Mucosa of gallbladder (tissue), 1 donor: ENCODE results near the gene C5orf22. TPM values are rescaled to one million over a fixed set of nuclear protein-coding genes. Genes with fewer than 3 reads are reported as not detected.
"Not testable (repeated sequence)": the region's sequence is repeated elsewhere in the genome, so short reads cannot be mapped to it uniquely, and the experiment has no call there.

Experiments
- DNase-seq: peaks from one replicate; pipeline ENCODE4 v3.0.0-alpha.2; 2020; ENCODE audit warnings: low spot score
- total RNA-seq: library from RNA; stranded (reverse); gene quantifications from one replicate; pipeline ENCODE4 v1.2.1, GENCODE V29; 2021
- donor health status: DM: no; HTN: no; CAD: no.

Gene C5orf22
- total RNA-seq, 1 donor from 2014 or later, result 21.8 TPM

DNA sequence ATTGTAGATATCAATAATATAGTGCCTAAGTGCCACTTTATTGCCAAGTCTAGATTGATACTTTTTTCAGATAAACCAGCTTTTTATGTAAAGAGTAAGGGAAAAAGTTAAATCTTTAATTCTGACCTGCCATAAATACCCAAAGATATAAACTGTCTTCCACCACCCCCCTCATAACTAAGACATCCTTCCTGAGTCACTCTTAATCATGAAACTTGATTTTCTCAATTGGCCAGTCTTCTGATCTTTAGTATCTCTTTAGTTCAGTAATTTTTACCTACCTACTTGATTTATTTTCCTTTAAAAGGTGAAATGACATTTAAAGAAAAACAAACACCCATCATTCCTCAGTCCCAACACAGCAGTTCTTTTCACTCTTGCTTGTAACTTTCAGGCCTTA lies 21.8 kb downstream of the C5orf22 start:
- DNase-seq, result no peak

DNA sequence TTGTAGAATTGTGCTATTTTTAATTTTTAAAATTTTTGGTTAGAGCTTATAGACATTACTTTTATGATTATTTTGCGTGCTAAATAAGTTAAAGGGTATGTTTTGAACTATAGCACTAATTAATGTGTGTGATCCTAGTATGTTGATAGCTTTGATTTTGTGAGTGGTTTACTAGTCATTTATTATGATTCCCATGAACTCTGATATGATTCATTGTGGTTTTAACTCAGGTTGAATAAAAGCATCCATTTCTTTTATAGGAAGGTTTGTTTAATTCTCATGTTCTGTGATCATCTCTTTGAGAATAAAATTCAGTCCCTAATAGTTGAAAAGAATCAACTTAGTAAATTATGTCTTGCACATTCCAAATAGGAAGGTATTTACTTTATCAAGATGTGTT lies 22.5 kb downstream of the C5orf22 start:
- no peak for DNase-seq

DNA sequence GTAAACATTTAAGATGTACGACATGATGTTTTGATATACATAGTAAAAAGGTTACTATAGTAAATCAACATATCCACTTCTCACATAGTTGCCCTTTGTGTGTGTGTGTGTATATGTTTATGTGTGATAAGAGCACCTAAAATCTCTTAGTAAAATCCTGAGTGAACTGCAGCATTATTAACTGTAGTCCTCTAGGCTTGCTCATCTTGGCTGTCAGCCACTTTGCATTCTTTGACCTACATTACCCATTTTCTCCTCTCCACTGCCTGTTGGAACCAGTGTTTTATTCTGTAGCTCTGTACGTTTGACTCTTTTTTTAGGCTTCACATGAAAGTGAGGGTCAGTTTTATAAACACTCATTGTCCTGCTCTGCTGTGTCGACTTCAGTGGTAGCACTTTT lies 24.4 kb downstream of the C5orf22 start:
- DNase-seq, result no peak

DNA sequence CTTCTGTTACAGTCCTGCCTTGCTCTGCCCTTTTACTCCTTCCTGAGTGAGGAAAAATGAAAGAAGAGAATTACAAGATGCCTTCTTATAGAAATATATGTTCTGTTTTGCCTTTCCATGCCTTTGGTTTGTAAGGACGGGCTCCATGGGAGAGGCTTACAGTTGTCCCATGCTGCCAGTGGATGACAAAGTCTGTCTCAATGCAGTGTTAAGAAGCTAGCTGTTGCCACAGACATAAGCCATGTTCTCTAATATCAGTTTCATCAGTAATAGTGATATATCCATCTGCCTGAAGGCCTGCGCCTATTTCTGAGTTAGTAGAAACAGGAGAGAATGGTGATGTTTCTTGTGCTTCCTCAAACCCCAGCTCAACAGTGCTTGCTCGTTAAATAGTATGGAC lies 27.8 kb downstream of the C5orf22 start:
- no peak for DNase-seq

DNA sequence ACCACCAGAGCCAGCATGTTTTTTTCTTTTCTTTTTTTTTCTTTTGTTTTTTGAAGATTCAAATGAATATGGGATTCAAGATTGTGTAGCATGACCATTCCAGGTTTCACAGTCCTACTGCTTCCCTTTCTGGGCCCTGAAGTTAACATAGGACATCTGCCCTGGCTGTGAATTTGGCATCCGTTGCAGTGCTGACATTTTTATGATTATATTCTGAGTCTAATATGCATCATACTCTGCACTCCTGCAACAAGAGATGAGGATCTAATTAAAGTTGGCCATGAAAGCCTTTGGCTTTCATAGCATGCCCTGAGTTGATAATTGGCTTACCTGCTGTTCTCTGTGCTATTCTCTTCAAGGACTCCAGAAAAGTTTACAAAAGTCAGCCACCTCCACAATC lies 29.8 kb downstream of the C5orf22 start:
- DNase-seq, result no peak

DNA sequence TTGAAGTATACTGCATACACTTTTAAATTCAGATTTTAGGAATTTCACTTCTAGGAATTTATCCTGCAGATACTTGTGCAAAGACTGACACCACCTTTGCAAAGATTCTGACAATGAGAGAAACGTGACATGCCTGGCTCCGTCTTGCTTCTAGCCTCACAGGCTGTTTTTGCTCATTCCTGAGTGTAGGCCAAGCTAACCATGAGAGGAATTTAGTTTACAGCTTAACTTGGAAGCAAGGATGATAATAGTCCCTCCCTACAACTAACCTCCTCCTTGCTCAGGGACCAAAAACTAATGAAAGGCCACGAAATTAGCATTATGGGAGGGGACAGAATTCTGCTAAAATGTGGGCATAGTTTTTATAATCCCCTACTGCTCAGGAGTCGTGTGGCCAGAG lies 31.1 kb downstream of the C5orf22 start:
- no peak for DNase-seq

DNA sequence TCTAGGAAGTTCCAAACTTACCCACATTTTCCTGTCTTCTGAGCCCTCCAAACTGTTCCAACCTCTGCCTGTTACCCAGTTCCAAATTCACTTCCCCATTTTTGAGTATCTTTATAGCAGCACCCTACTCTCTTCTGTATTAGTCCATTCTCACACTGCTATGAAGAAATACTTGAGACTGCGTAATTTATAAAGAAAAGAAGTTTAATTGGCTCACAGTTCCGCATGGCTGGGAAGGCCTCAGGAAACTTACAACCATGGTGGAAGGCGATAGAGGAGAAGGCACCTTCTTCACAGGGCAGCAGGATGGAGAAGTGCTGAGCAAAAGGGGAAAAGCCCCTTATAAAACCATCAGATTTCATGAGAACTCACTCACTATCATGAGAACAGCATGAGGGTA lies 34.3 kb downstream of the C5orf22 start:
- DNase-seq, result not testable (repeated sequence)

DNA sequence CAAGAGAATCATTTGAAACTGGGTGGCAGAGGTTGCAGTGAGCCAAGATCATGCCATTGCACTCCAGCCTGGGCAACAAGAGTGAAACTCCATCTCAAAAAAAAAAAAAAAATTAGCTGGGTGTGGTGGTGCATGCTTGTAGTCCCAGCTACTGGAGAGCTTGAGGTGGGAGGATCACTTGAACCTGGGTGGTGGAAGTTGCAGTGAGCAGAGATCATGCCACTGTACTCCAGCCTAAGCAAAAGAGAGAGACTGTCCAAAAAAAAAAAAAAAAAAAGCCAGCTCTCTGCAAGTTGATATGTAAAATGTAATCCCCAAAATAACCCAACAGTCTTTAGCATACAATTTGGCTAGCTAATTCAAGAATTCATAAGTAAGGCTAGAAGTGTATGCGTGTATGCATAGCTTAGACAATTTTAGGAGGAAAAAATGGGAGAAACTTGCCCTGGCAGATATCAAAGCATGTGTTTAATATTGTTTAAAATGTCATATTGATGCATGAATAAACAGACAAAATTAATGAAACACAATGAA lies 36.3 kb downstream of the C5orf22 start:
- DNase-seq, result no peak

DNA sequence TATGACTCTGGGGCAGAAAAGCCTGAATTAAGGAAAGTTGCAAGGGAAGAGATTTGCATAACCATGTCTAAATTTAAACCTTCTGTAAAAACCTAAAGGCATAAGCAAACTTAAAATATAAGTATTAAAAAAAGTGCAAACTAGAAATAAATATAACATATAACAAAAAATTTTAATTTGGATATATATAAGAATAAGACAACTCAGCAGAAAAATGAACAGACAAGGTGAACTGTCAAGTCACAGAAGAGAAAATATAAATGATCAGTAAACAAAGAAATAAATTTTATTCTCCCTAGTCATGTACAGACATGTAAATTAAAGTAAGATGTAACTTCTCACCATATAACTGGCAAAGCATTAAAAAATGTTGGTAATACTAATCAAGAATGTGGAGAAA lies 37.0 kb downstream of the C5orf22 start:
- no peak for DNase-seq

DNA sequence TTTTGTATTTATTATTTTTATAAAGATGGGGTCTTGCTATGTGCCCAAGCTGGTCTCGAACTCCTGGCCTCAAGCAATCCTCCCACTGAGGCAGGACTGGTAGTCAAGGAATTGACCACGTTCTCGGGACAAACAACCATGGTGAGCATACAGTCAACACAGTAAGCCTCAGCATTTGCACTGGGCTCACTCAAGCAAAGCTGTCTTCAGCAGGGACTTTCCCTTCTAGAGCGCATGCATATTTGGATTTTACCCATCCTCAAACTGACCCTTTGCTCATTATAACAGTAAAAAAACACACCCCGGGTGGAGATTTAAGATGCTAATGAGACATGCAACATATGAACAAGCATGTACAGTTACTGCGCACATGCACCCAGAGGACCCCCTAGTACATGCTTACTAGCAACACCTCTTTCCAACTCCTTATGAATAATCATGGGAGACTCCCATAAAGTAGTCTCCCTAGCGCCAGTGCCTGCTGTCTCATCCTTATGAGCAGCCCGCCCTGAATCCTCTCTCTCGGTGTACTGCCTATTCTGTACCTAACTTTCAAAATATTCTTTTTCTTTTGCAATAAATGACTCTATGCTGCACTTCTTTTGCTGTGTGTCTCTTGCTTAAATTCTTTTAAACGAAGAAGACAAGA lies 41.5 kb downstream of the C5orf22 start:
- DNase-seq, result no peak

DNA sequence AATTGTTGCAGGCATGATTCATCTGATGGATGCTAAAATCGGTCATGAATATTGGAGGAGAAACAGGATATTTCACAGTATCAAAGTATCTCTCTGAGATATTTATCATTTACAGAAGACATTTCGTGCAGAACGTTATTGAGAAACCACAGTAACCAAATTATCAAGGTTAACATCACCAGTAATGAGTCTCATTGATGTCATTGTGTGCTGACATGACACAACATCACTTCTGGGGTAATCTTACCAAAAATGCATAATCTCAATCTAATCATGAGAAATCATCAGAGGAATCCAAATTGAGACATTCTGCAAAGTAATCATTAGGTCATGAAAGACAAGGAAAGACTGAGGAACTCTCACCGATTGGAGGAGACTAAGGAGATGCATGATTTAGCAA lies 42.7 kb downstream of the C5orf22 start:
- no peak for DNase-seq

DNA sequence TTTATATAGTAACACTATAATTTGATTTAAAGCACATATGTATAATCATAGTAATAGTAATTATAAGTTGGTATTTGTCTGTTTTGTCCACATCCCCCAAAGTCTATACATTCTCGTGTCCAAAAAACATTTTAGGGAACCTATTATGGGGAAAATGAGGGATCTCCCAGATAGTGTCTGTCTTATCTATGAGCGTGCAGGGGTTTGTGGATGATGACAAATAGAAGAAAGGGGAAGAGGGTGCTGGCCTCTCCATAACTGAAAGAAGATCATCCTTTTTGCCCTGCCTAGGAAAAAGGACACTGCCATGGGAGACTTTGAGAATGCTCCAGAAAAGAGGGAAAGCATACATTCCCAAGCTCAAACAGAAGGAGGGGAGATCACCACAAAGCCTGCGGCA lies 45.3 kb downstream of the C5orf22 start:
- no peak for DNase-seq

DNA sequence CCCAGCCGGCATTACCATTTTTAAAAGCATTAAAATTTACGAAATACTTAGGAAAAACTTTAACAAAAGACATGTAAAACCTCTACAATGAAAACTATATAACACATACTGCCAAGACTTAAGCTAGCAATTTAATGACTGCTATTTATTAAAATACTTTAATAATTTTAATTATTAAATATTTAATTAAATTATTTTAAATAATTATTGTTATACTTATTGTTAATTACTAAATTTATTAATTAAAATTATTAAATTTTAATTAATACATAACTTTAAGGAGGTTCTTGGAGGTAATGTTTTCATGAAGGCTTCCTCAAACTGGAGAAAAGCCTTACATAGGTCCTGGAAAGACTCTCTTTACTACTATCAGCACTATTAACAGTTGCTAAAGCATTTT lies 47.5 kb downstream of the C5orf22 start:
- no peak for DNase-seq

DNA sequence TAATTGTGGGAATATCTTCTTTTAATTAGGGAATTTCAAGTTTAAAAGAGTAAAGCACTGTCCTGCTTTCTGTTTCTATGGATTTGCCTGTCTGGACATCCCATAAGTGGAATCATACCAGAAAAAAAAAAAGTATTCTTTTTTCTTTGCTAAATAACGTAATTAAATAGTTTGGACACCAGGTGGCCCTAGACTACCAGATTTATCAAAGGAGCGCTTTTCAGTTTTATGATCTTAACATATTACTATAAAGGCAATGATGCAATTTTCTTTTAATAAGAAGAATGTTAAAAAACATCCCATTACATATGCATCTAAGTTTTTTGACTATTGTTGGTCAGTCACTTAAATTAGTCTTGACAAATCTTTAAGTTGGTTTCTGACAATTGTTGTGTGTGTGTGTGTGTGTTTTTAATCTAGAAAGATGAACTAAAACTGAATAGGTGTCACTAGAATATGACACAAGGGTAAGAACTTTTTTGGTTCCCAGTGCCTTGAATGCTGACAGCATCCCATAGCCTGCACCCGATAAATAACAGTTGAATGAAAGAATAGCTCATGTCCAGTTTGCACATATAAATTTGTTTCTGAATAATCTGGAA lies 49.5 kb downstream of the C5orf22 start:
- DNase-seq, result no peak

DNA sequence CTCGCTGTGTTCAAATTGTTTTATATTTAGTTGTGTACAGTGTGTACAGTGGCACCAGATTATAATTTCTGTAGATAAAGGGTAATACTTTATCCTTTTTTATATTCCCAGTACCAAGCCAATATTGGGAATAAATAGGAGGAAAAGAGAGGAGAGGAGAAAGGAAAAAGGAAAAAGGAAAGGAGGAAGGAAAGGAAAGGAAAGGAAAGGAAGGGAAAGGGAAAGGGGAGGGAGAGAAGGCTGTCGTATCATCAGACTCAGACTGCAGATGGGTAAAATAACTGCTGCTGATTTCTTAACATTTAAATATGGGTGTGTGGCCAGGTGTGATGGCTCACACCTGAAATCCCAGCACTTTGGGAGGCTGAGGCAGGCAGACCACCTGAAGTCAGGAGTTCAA lies 51.0 kb downstream of the C5orf22 start:
- DNase-seq, result no peak

DNA sequence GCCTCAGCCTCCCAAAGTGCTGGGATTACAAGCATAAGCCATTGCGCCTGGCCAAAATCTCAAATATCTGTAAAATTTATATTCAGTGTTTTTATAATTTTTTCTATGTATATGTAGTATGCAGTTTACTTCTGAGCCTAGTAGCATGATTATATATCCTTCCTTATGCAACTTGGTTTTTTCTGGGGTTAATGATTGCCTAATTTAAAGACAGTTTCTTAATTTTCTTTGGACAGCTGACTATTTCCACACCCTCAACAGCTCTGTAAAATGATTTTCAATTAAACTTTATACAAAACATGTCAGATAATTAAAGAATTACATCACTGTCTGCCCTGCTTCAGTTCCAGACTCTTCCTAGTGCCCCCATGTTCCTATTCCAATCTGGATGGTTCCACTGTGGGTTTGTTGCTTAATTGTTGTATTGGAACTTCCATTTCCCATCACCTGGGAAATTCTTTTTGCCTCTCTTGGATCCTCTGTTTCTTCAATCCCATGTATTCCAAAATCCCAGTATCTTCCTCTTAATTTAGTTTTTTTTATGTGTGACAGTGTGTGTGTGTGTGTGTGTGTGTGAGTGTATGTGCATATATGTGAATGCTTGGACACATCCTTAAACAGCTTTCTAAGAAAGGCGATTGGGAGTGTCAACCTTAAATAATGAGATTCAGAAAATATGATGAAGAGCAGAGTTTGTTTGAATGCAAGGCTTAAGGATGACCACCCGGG lies 53.2 kb downstream of the C5orf22 start:
- DNase-seq, result no peak

DNA sequence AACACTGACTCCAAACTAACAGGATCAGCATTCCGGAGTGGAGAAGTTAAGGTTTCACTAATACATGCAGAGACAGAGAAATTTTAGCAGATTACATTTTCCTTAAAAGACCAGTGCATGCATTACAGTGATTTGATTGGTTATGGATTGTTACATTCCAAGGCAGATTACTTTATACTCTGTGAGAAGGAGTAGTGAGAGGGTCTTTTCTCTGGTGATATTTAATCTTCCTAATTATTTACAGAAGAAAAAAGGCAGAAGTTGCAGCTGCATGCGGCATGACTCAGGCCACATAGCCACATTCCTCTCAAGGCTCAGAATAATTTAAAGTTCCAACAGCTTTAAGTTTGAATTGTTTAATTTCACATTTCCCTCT lies 53.8 kb downstream of the C5orf22 start:
- no peak for DNase-seq

DNA sequence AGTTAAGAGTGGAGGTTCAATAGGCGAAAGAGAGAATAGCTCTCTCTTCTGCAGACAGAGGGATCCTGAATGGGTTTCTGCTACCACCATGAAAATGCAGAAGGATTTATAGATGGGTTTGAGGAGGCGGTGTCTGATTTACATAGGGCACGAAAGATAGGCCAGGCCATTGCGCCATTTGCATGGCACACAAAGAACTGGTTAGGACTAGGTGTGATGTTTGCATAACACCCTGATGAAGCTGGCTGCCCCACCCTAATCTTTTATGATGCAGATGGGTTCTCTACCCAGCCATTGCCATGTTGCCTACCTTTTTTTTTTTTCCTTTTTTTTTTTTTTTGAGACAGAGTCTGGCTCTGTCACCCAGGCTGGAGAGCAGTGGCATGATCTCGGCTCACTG lies 55.4 kb downstream of the C5orf22 start:
- DNase-seq, result no peak

DNA sequence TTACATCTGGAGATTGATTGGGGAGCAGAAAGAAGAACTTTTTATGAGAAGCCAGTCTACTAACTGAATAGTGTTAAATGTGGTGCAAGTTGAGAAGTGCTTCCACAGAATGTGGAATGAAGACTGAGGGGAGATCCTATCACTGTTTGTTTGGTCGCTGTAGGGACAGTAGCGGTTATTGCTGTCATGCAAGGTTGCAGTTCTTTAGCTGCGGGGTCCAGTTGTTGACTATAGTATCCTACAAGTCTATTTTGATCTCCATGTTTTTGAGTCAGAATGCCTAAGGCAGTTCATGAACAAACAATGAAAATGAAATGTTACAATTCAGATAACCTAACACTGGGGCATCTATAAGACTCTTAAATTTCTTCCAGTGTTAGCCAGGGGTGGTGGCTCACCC lies 61.6 kb downstream of the C5orf22 start:
- DNase-seq, result no peak

DNA sequence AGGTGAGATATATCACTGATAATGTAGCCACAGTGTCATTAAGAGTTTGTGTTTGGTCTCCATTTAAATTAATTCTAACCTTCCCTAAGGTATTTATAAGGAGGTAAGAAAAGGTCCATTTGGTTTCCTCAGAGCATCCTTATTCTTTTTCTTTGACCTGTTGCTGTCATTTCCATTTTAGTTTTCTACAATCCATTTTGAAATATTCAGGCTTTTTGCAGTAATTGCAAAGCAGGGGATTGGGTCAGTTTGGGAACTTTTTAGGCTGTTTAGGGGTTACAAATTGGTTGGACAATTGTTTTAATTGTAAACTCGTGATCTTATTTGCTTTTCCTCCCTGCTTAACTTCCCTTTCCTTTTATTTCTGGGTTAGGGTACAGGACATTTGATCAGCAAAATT lies 64.3 kb downstream of the C5orf22 start:
- no peak for DNase-seq

DNA sequence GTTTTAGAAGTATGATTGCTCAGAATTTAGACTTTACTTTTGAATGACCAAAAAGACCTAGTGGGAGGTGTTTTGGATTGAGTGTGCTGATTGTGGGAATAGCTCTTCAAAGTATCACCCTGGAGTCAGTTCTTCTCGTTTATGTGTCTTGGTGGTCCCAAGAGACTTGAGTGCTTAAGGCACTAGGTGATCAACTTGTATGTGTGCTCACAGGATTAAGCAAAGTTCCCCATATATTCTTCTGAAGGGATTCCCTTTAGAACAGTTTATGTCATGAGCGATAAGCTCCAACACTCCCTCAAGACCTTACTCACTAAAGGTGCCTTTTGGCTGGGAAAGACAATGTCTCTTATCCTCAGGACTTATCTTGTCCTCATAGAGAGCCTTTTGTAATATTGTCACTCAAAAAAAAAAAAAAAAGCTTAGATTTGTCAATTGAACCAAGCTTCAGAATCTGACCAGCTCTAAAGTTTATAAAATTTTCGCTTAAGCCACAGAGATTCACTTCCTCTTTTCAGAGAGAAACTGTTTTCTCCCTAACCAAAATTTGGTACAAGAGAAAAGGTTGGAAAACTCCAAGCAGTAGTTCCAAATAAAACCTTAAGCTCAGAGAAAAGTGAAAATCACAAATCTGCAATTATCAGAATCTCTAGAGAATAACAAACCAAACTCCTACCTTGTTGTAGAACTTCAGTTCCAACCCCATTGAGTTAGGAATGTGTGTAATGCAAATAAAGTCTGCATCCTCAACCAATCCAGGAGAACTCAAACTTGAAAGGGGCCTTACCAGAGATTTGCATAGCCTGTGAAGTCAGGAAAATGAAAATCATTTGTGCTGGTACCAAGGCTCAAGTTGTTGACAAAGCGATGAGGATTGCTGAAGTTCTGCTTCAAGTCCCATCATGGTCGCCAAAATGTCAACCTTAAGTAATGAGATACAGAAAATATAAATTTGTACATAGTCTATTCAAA lies 66.8 kb downstream of the C5orf22 start:
- no peak for DNase-seq

DNA sequence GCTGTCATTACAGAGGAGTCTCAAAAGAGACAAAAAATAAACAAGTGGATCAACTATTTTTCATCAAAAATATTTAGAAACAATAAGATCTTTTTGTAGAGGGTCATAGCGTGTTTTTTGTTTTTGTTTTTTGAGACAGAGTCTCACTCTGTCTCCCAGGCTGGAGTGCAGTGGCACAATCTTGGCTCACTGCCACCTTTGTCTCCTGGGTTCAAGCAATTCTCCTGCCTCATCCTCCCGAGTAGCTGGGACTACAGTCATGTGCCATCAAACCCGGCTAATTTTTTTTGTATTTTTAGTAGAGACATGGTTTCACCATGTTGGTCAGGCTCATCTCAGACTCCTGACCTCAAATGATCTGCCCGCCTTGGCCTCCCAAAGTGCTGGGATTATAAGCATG lies 70.2 kb downstream of the C5orf22 start:
- not testable (repeated sequence) for DNase-seq
